Parietal lobe (tissue), 2 donors: ENCODE measurements around the gene CEACAM20. TPM values are rescaled to one million over a fixed set of nuclear protein-coding genes. Genes with fewer than 3 reads are reported as not detected.

Experiments
- small RNA-seq: library from RNA; depleted of rRNA; stranded (forward); fragments of <200 nt; gene quantifications from one replicate; pipeline ENCODE3, GENCODE V24; 2014; ENCODE audit warnings: low replicate concordance
- total RNA-seq: library from RNA; depleted of rRNA; stranded (reverse); fragments of >200 nt; gene quantifications from one replicate; pipeline ENCODE4 v1.2.3, GENCODE V29; 2014

Gene CEACAM20
- total RNA-seq, result not detected

GRCh38 chr19:44529536-44529935, at the start of gene CEACAM20:
CEACAM20 (minus strand) TSS chr19:44529675; CDS start chr19:44529509, 166 bp downstream.

GRCh38 chr19:44499962-44500949, 29.2 kb downstream of the CEACAM20 start, which contains the start of gene ZNF180:
ZNF180 (minus strand) TSS chr19:44500522; CDS start chr19:44497334, 3,188 bp downstream.

Small RNAs within 50 kb of the gene (small RNA-seq; reads per million reads assigned to genes)
- not detected for gene AC243964.1

Other genes with a start within 250 kb of the CEACAM20 start
- gene ZNF235, start 224.7 kb downstream of the CEACAM20 start, total RNA-seq, result 32.9 TPM
- gene ZNF112, start 173.0 kb downstream of the CEACAM20 start, total RNA-seq, result 30.0 TPM
- 42.6 TPM for gene ZNF285, start 128.1 kb downstream of the CEACAM20 start, total RNA-seq
- 16.6 TPM for gene ZNF229, start 81.2 kb downstream of the CEACAM20 start, total RNA-seq
- 24.4 TPM for gene ZNF180, start 29.2 kb downstream of the CEACAM20 start, total RNA-seq
- not detected for gene IGSF23, start 83.9 kb upstream of the CEACAM20 start, total RNA-seq
- gene PVR, start 114.2 kb upstream of the CEACAM20 start, total RNA-seq, result 55.7 TPM
- 5.3 TPM for gene CEACAM19, start 141.8 kb upstream of the CEACAM20 start, total RNA-seq
- gene CEACAM16, start 169.5 kb upstream of the CEACAM20 start, total RNA-seq, result not detected
- not detected for gene BCL3, start 219.0 kb upstream of the CEACAM20 start, total RNA-seq
- gene CBLC, start 248.2 kb upstream of the CEACAM20 start, total RNA-seq, result not detected